GM06990 (cell line): Measurements from ENCODE around the gene CREG2.
"Not testable (repeated sequence)": the region's sequence is repeated elsewhere in the genome, so short reads cannot be mapped to it uniquely, and the experiment has no call there.

Experiments used
- DNase-seq: peaks from one replicate; pipeline ENCODE4 v3.0.0-alpha.2; 2011; ENCODE audit not compliant: insufficient read length; ENCODE audit errors: extremely low read depth
- H3K27me3 ChIP-seq: replicated peaks from 2 replicates; pipeline ENCODE4 v1.6.0; 2011; ENCODE audit warnings: low read length; ENCODE audit not compliant: control insufficient read depth, insufficient read depth
- H3K36me3 ChIP-seq: 2 replicates; pipeline ENCODE4 v1.5.1; 2011; ENCODE audit warnings: low read length; ENCODE audit not compliant: control insufficient read depth, insufficient read depth
- H3K4me3 ChIP-seq: replicated peaks from 2 replicates; pipeline ENCODE4 v1.5.1; 2011; ENCODE audit warnings: low read depth, mild to moderate bottlenecking, control low read depth, low read length
- CTCF ChIP-seq: IDR thresholded peaks from 2 replicates; pipeline ENCODE4 v1.5.1; 2011; ENCODE audit warnings: low read length, control low read depth, mild to moderate bottlenecking, inconsistent platforms; ENCODE audit not compliant: insufficient read depth, poor library complexity, severe bottlenecking

The CREG2 gene

GRCh38 chr2:101328474-101329007 lies 58.8 kb downstream of the CREG2 start:
- TF ChIP-seq CTCF = no peak
- H3K36me3 ChIP-seq = no peaks in the 10 kb centered on the region
- H3K27me3 ChIP-seq = no peaks in the 10 kb centered on the region
- DNase-seq = no peak
- H3K4me3 ChIP-seq = no peak overlapping the region

- DNase-seq = no peak
- Histone ChIP-seq H3K36me3 (no peaks in the 10 kb centered on the region), H3K27me3 (no peaks in the 10 kb centered on the region), H3K4me3 (no peak overlapping the region)
- TF ChIP-seq CTCF = no peak
Observed at GRCh38 chr2:101327863-101328394, 59.4 kb downstream of the CREG2 start.

GRCh38 chr2:101325425-101325824 lies 61.9 kb downstream of the CREG2 start:
- Histone ChIP-seq H3K27me3 (no peaks in the 10 kb centered on the region), H3K4me3 (no peak overlapping the region), H3K36me3 (no peaks in the 10 kb centered on the region)
- no peak for TF ChIP-seq CTCF
- DNase-seq = no peak

- H3K27me3 ChIP-seq, H3K36me3 ChIP-seq, DNase-seq, H3K4me3 ChIP-seq: not testable (repeated sequence)
Observed at GRCh38 chr2:101316568-101316967, 70.7 kb downstream of the CREG2 start.

GRCh38 chr2:101311696-101312017 lies 75.6 kb downstream of the CREG2 start:
- no peak overlapping the region for H3K4me3 ChIP-seq
- no peaks in the 10 kb centered on the region for H3K36me3 ChIP-seq
- no peak for TF ChIP-seq CTCF
- no peaks in the 10 kb centered on the region; the same call in 1 of the 2 replicates for H3K27me3 ChIP-seq
- DNase-seq = no peak

GRCh38 chr2:101310834-101311695 lies 76.2 kb downstream of the CREG2 start:
- Histone ChIP-seq H3K4me3 (no peak overlapping the region), H3K36me3 (no peaks in the 10 kb centered on the region), H3K27me3 (no peaks in the 10 kb centered on the region; the same call in 1 of the 2 replicates)
- no peak for DNase-seq
- TF ChIP-seq CTCF = no peak
